Measurements from ENCODE around the gene LBP. TPM values are rescaled to one million over a fixed set of nuclear protein-coding genes. Genes with fewer than 3 reads are reported as not detected.

Gene LBP
- total RNA-seq, 1 donor from 2014 or later = not detected

GRCh38 chr20:38426006-38426897 is 80.0 kb downstream of the LBP start:
- H3K4me3 Mint-ChIP-seq (ENCODE audit: unreplicated experiment) = no peak overlapping the region
- peaks cover 4% of the 10 kb centered on the region for H3K27me3 Mint-ChIP-seq (ENCODE audit: unreplicated experiment)
- TF ChIP-seq CTCF (IDR thresholded peaks at IDR 0.05; ENCODE audit: partially characterized antibody, unreplicated experiment) = no peak
- peaks cover 2% of the 10 kb centered on the region for H3K9me3 Mint-ChIP-seq (ENCODE audit: unreplicated experiment)
- peaks cover 12% of the 10 kb centered on the region for H3K4me1 Mint-ChIP-seq (ENCODE audit: low read depth, unreplicated experiment)
- no peak overlapping the region for H3K27ac Mint-ChIP-seq (ENCODE audit: unreplicated experiment)
- peaks cover 14% of the 10 kb centered on the region for H3K36me3 Mint-ChIP-seq (ENCODE audit: unreplicated experiment)
- DNase-seq = no peak

Other genes starting within 250 kb of the LBP start
- not detected for gene TGM2, start 181.2 kb upstream of the LBP start, total RNA-seq (ENCODE audit: unreplicated experiment)
- gene KIAA1755, start 85.7 kb upstream of the LBP start, total RNA-seq (ENCODE audit: unreplicated experiment) = 1.6 TPM
- gene BPI, start 42.3 kb upstream of the LBP start, total RNA-seq (ENCODE audit: unreplicated experiment) = not detected
- 33.0 TPM for gene SNHG17, start 88.8 kb downstream of the LBP start, total RNA-seq (ENCODE audit: unreplicated experiment)
- 54.6 TPM for gene RALGAPB, start 126.4 kb downstream of the LBP start, total RNA-seq (ENCODE audit: unreplicated experiment)
- gene ADIG, start 234.7 kb downstream of the LBP start, total RNA-seq (ENCODE audit: unreplicated experiment) = not detected